Mesendoderm (in vitro differentiated cells): ENCODE results near the gene SMC3.
"Not testable (repeated sequence)": the region's sequence is repeated elsewhere in the genome, so short reads cannot be mapped to it uniquely, and the experiment has no call there.

ENCODE experiments used
- DNase-seq: peaks from one replicate; pipeline ENCODE4 v3.0.0; 2013
- H2AK5ac ChIP-seq: 2 replicates; pipeline ENCODE4 v1.6.1; 2013; ENCODE audit warnings: low read length, inconsistent platforms
- H2BK120ac ChIP-seq: 2 replicates; pipeline ENCODE4 v1.6.1; 2013; ENCODE audit warnings: low read depth, mild to moderate bottlenecking, low read length, moderate library complexity, mixed read lengths
- H2BK15ac ChIP-seq: replicated peaks from 2 replicates; pipeline ENCODE4 v1.6.1; 2013; ENCODE audit warnings: low read depth, mild to moderate bottlenecking, moderate library complexity
- H2BK5ac ChIP-seq: 2 replicates; pipeline ENCODE4 v1.6.1; 2013; ENCODE audit warnings: low read length, inconsistent platforms
- H3K18ac ChIP-seq: 2 replicates; pipeline ENCODE4 v1.6.1; 2013; ENCODE audit warnings: mild to moderate bottlenecking, low read length, mixed read lengths
- H3K23ac ChIP-seq: one replicate; pipeline ENCODE4 v1.6.1; 2013; ENCODE audit warnings: low read length
- H3K27ac ChIP-seq: 2 replicates; pipeline ENCODE4 v1.5.1; 2013; ENCODE audit warnings: low read depth, mild to moderate bottlenecking, inconsistent platforms, low read length, moderate library complexity
- H3K27me3 ChIP-seq: 2 replicates; pipeline ENCODE4 v1.6.1; 2013; ENCODE audit warnings: low read length, control low read depth, mild to moderate bottlenecking, inconsistent platforms; ENCODE audit not compliant: insufficient read depth, poor library complexity
- H3K36me3 ChIP-seq: 2 replicates; pipeline ENCODE4 v1.6.1; 2013; ENCODE audit warnings: low read length, inconsistent platforms; ENCODE audit not compliant: control insufficient read depth, insufficient read depth
- H3K4ac ChIP-seq: one replicate; pipeline ENCODE4 v1.6.1; 2013; ENCODE audit warnings: low read depth, mild to moderate bottlenecking, low read length, moderate library complexity
- H3K4me1 ChIP-seq: 2 replicates; pipeline ENCODE4 v1.6.1; 2013; ENCODE audit warnings: low read depth, low read length, inconsistent platforms; ENCODE audit not compliant: control insufficient read depth
- H3K4me2 ChIP-seq: 2 replicates; pipeline ENCODE4 v1.6.1; 2013; ENCODE audit warnings: low read length
- H3K4me3 ChIP-seq: 2 replicates; pipeline ENCODE4 v1.5.1; 2013; ENCODE audit warnings: mild to moderate bottlenecking, low read length
- H3K56ac ChIP-seq: one replicate; pipeline ENCODE4 v1.6.1; 2013; ENCODE audit warnings: low read length
- H3K79me1 ChIP-seq: 2 replicates; pipeline ENCODE4 v1.6.1; 2013; ENCODE audit warnings: low read length, inconsistent platforms
- H3K79me2 ChIP-seq: 2 replicates; pipeline ENCODE4 v1.6.1; 2013; ENCODE audit warnings: mild to moderate bottlenecking, low read length; ENCODE audit not compliant: control insufficient read depth, insufficient read depth
- H3K9ac ChIP-seq: 2 replicates; pipeline ENCODE4 v1.6.1; 2013; ENCODE audit warnings: low read length, inconsistent platforms
- H4K5ac ChIP-seq: one replicate; pipeline ENCODE4 v1.6.1; 2013; ENCODE audit warnings: low read length
- H4K8ac ChIP-seq: one replicate; pipeline ENCODE4 v1.6.1; 2013; ENCODE audit warnings: low read depth, mild to moderate bottlenecking, control low read depth, low read length, moderate library complexity
- WGBS: extraction: QIAGEN DNeasy Blood & Tissue Kit; methylation state at CpG from one replicate; pipeline ENCODE4 v1.1.7; 2013; ENCODE audit warnings: low lambda C conversion rate, missing lambda C conversion rate; ENCODE audit not compliant: insufficient coverage; ENCODE audit errors: extremely low coverage; 5-methylcytosine and 5-hydroxymethylcytosine counted together

The SMC3 gene

DNA sequence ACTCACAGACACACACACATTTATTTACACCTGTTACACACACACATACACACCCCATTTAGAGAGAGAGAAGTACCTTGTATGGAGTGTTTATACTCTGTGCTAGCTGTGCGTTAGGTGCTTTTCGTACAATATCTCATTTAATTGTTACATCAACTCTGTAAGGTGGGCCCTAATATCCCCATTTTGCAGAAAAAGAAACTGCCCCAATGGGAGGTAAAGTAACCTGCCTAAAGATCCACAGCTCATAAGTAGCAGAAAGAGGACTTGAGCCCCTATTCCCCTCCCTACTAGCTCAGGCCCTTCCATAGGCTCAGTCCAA, 52.9 kb downstream of the SMC3 start:
- Histone ChIP-seq H4K8ac (no peak overlapping the region), H3K27ac (no peak overlapping the region), H3K9ac (no peak overlapping the region), H3K23ac (no peak overlapping the region), H3K56ac (no peak overlapping the region), H3K36me3 (no peaks in the 10 kb centered on the region), H2BK120ac (no peak overlapping the region), H2BK5ac (no peak overlapping the region), H3K4me2 (no peak overlapping the region), H3K79me2 (no peaks in the 10 kb centered on the region), H3K4ac (no peak overlapping the region), H3K27me3 (no peaks in the 10 kb centered on the region), H3K79me1 (no peaks in the 10 kb centered on the region), H4K5ac (no peak overlapping the region), H3K18ac (no peak overlapping the region), H2AK5ac (no peak overlapping the region), H3K4me1 (no peaks in the 10 kb centered on the region), H2BK15ac (no peak overlapping the region), H3K4me3 (no peak overlapping the region)
- no peak for DNase-seq
- WGBS = no CpG with 5 or more reads among the region's 2 CpGs

DNA sequence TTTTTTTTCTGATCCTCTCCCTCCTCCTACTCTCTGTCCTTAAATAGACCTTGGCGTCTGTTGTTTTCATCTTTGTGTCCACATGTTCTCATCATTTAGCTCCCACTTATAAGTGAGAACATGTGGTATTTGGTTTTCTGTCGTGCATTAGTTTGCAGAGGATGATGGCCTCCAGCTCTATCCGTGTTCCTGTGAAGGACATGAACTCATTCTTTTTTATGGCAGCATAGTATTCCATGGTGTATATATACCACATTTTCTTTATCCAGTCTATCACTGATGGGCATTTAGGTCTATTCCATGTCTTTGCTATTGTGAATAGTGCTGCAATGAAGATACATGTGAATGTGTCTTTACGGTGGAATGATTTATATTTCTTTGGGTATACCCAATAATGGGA, 55.8 kb downstream of the SMC3 start:
- H3K36me3 ChIP-seq, H4K8ac ChIP-seq, H2BK120ac ChIP-seq, H2BK5ac ChIP-seq, H3K4me1 ChIP-seq, H2BK15ac ChIP-seq, H3K18ac ChIP-seq, H4K5ac ChIP-seq, H3K79me1 ChIP-seq, H3K56ac ChIP-seq, H3K4me3 ChIP-seq, H3K79me2 ChIP-seq, H3K4me2 ChIP-seq, DNase-seq, H2AK5ac ChIP-seq, H3K23ac ChIP-seq, H3K9ac ChIP-seq, H3K4ac ChIP-seq, H3K27ac ChIP-seq, H3K27me3 ChIP-seq: not testable (repeated sequence)
- no CpG with 5 or more reads among the region's 4 CpGs for WGBS

DNA sequence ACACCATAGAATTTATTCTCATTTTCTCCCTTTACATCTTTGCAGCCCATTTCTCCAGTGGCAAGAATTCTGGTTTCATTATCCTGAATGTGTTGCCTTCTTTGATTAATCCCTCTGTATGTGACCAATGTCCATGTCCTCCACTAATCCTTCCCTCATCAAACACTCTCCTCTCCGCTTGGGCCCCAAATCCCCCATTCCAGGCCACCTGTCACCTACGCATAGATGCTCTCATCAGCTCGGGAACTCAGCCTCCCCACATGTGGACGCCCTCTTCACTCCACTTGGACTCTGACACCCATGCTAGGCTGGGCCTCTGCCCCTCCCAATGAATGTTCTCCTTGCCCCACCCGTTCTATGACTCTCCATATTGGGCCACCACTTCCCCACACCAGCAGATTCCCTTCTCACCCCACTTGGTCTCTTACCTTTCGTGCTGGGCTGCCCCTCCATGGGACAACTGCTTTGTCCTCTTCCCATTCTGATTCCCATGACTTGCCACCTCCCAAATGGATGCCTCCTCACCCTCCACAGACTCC, 57.9 kb downstream of the SMC3 start:
- Histone ChIP-seq H4K8ac (no peak overlapping the region), H3K9ac (no peak overlapping the region), H3K4me1 (no peaks in the 10 kb centered on the region), H3K4me2 (no peak overlapping the region), H3K27me3 (no peaks in the 10 kb centered on the region), H3K79me2 (no peaks in the 10 kb centered on the region), H3K4ac (no peak overlapping the region), H3K56ac (no peak overlapping the region), H3K23ac (no peak overlapping the region), H3K79me1 (no peaks in the 10 kb centered on the region), H3K18ac (no peak overlapping the region), H4K5ac (no peak overlapping the region), H3K36me3 (no peaks in the 10 kb centered on the region), H2BK5ac (no peak overlapping the region), H3K4me3 (no peak overlapping the region), H2BK15ac (no peak overlapping the region), H3K27ac (no peak overlapping the region), H2AK5ac (no peak overlapping the region), H2BK120ac (no peak overlapping the region)
- no CpG with 5 or more reads among the region's 6 CpGs for WGBS
- DNase-seq = no peak

DNA sequence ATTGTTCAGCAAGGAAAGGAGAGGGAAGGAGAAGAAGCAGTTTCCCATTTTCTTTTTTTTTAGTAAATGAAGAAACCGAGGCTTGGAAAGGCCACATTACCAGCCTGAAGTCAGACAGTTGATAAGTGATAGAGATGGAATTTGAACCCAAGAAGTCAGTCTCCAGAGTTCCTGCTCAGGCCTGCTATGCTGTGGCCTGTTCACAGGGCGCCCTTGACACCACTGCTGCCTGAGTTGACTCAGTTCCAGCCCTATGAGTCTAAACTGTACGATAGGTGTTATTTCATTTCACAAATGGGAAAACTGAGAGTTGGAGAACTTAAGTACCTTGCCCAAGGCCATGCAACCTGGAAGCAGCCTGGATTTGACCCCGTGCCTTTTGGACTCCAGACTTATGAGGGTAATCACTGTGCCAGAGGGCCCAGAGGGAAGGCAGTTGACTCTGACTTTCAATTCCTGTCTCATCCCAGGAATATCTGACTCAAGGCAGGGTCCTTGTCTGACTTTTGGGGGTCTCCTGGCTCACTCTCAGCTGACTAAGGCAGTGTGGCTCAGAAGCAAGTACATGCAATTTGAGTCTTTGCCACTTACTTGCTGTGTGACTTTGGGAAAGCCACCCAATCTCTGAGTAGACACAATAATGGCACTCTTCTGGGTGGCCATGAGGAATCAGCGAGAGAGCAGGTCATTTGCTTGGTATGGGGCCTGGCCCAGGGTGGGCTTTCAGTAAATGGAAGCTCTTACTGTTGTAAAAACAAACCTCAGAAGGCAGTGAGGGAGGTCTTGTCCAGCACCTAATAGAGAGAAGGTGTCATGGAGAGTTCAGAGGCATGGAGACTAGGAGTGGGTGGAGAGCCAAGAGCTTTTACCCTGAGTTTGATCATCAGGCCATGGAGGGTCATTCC, 58.7 kb downstream of the SMC3 start:
- no peak overlapping the region for H2BK120ac ChIP-seq
- WGBS = no CpG with 5 or more reads among the region's 5 CpGs

DNA sequence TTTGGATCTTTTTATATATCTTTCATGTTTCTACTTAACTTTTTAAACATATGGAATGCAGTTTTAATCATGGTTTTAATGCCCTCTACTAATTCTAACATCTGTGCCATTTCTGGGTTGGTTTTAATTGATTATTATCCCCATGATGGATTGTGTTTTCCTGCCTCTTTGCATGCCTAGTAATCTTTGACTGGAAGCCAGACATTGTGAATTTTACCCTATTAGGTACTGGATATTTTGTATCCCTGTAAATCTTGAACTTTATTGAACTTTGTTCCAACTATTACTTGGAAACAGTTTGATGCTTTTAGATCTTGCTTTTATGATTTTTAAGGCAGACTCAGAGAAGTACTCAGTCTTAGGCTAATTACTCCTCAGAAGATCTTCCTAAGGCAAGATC, 60.7 kb downstream of the SMC3 start:
- Histone ChIP-seq H2BK120ac (no peak overlapping the region), H2BK5ac (no peak overlapping the region), H4K5ac (no peak overlapping the region), H3K56ac (no peak overlapping the region), H2BK15ac (no peak overlapping the region), H3K79me1 (no peaks in the 10 kb centered on the region), H3K4me2 (no peak overlapping the region), H3K36me3 (no peaks in the 10 kb centered on the region), H3K79me2 (no peaks in the 10 kb centered on the region), H2AK5ac (no peak overlapping the region), H4K8ac (no peak overlapping the region), H3K4me3 (no peak overlapping the region), H3K27me3 (no peaks in the 10 kb centered on the region), H3K4me1 (no peaks in the 10 kb centered on the region), H3K18ac (no peak overlapping the region), H3K9ac (no peak overlapping the region), H3K27ac (no peak overlapping the region), H3K4ac (no peak overlapping the region), H3K23ac (no peak overlapping the region)
- no peak for DNase-seq

More for the DNA sequence above, 58.7 kb downstream of the SMC3 start:
- no peak for DNase-seq
- Histone ChIP-seq H4K5ac (no peak overlapping the region), H4K8ac (no peak overlapping the region), H3K56ac (no peak overlapping the region), H3K4me2 (no peak overlapping the region), H3K27me3 (no peaks in the 10 kb centered on the region), H3K27ac (no peak overlapping the region), H2AK5ac (no peak overlapping the region), H3K36me3 (no peaks in the 10 kb centered on the region), H3K23ac (no peak overlapping the region), H2BK15ac (no peak overlapping the region), H3K9ac (no peak overlapping the region), H3K79me2 (no peaks in the 10 kb centered on the region), H3K4me1 (no peaks in the 10 kb centered on the region), H3K79me1 (no peaks in the 10 kb centered on the region), H3K18ac (no peak overlapping the region), H2BK5ac (no peak overlapping the region), H3K4ac (no peak overlapping the region), H3K4me3 (no peak overlapping the region)
